SK-N-SH (cell line): ENCODE data around the gene SLC22A23.

Source experiments
- MAX ChIP-seq: IDR thresholded peaks from 2 replicates; pipeline ENCODE4 v1.4.0; 2012; ENCODE audit warnings: low read depth
- MEF2A ChIP-seq: IDR thresholded peaks from 2 replicates; pipeline ENCODE4 v1.4.0; 2012; ENCODE audit warnings: low read depth, borderline replicate concordance

- no peak for TF ChIP-seq MAX
- TF ChIP-seq MEF2A = no peak
Observed at GRCh38 chr6:3372912-3373554, 83.8 kb downstream of the SLC22A23 start.
